Lower leg skin (tissue), 4 donors: ENCODE measurements around the gene ERGIC3. TPM values are rescaled to one million over a fixed set of nuclear protein-coding genes. Genes with fewer than 3 reads are reported as not detected.

ENCODE experiments used
- DNase-seq, 2 donors: peaks; one replicate each; pipeline ENCODE4 v3.0.0-alpha.2; 2019; ENCODE audit warnings: low spot score in 2 of 2
- H3K4me3 ChIP-seq: fragments of 200-600 bp; sonication (generic); 2 replicates; pipeline ENCODE4 v1.5.1; 2017; ENCODE audit warnings: mild to moderate bottlenecking, low read depth; ENCODE audit not compliant: poor library complexity, severe bottlenecking
- POLR2A ChIP-seq, 2 donors: fragments of 450-650 bp; IDR thresholded peaks; one replicate each; pipeline ENCODE4 v1.6.1; 2016 to 2017; ENCODE audit warnings: antibody characterized with exemption in 2 of 2, mild to moderate bottlenecking in 1 of 2, moderate library complexity in 1 of 2
- WGBS, 2 donors: methylation state at CpG; one replicate each; pipeline ENCODE4 v1.1.5; 2018; 5-methylcytosine and 5-hydroxymethylcytosine counted together
- intact Hi-C: fragments of 100-400 bp; cut with DNase I; formaldehyde crosslinking; loops from one replicate; pipeline ENCODE4 v1.15.0; 2023; ENCODE audit warnings: low total_unique reads
- total RNA-seq, 4 donors: library from RNA; depleted of rRNA; stranded (reverse); fragments of >200 nt; gene quantifications; one replicate each; pipeline ENCODE4 v1.1.0, GENCODE V29; 2016
- TF ChIP-seq, protein P1 (sequence below), 3 donors: fragments of 450-650 bp; IDR thresholded peaks; one replicate each; pipeline ENCODE4 v1.5.1; 2016; ENCODE audit warnings: antibody characterized with exemption in 3 of 3, mild to moderate bottlenecking in 3 of 3, moderate library complexity in 2 of 3

Gene ERGIC3
- total RNA-seq, 4 donors from 2014 or later = 148 to 222 (median 201) TPM

DNA sequence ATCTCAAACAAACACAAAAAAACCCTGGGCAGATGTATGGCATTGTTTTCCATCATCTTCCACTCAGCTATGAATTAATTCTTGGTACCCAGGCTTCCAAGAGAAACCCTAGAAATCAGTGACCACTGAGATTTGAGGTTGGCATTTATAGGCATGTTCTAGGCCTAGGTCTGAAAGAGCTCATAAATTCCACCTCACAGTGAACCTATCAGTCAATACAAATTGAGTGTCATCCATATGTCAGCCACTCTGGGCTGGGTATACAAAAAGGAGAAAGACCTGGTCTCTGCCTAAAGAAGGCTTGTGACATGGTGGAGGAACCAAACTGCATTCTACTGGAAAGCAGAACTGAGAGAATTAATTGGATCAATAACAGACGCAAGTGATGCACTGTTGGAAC, 42.6 kb upstream of the ERGIC3 start:
- intact Hi-C loops = no loop called here
- TF ChIP-seq, protein P1, sequence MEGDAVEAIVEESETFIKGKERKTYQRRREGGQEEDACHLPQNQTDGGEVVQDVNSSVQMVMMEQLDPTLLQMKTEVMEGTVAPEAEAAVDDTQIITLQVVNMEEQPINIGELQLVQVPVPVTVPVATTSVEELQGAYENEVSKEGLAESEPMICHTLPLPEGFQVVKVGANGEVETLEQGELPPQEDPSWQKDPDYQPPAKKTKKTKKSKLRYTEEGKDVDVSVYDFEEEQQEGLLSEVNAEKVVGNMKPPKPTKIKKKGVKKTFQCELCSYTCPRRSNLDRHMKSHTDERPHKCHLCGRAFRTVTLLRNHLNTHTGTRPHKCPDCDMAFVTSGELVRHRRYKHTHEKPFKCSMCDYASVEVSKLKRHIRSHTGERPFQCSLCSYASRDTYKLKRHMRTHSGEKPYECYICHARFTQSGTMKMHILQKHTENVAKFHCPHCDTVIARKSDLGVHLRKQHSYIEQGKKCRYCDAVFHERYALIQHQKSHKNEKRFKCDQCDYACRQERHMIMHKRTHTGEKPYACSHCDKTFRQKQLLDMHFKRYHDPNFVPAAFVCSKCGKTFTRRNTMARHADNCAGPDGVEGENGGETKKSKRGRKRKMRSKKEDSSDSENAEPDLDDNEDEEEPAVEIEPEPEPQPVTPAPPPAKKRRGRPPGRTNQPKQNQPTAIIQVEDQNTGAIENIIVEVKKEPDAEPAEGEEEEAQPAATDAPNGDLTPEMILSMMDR (IDR thresholded peaks at IDR 0.05) = no peak
- no peak for TF ChIP-seq POLR2A (IDR thresholded peaks at IDR 0.05)
- H3K4me3 ChIP-seq = no peak overlapping the region
- 83 to 88% methylated on average over 1 of the region's 1 CpG for WGBS, 2 donors
- no peak for DNase-seq

DNA sequence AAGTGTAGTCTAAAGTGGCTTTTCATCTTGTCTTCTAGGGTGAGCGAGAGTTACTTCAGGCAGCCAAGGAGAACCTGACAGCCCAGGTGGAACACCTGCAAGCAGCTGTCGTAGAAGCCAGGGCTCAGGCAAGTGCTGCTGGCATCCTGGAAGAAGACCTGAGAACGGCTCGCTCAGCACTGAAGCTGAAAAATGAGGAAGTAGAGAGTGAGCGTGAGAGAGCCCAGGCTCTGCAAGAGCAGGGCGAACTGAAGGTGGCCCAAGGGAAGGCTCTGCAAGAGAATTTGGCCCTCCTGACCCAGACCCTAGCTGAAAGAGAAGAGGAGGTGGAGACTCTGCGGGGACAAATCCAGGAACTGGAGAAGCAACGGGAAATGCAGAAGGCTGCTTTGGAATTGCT, 39.5 kb upstream of the ERGIC3 start:
- 76 to 80% methylated on average over 8 of the region's 8 CpGs for WGBS, 2 donors
- TF ChIP-seq, protein P1 (IDR thresholded peaks at IDR 0.05) = no peak
- no peak for TF ChIP-seq POLR2A (IDR thresholded peaks at IDR 0.05)
- no peak for DNase-seq
- no peak overlapping the region for H3K4me3 ChIP-seq
- intact Hi-C loops = no loop called here

DNA sequence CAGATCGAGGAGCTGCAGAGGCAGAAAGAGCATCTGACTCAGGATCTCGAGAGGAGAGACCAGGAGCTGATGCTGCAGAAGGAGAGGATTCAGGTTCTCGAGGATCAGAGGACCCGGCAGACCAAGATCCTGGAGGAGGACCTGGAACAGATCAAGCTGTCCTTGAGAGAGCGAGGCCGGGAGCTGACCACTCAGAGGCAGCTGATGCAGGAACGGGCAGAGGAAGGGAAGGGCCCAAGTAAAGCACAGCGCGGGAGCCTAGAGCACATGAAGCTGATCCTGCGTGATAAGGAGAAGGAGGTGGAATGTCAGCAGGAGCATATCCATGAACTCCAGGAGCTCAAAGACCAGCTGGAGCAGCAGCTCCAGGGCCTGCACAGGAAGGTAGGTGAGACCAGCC, 38.6 kb upstream of the ERGIC3 start:
- no peak for TF ChIP-seq POLR2A (IDR thresholded peaks at IDR 0.05)
- TF ChIP-seq, protein P1 (IDR thresholded peaks at IDR 0.05) = no peak
- DNase-seq = no peak
- intact Hi-C loops = no loop called here
- 93 to 94% methylated on average over 10 of the region's 10 CpGs for WGBS, 2 donors
- H3K4me3 ChIP-seq = no peak overlapping the region

DNA sequence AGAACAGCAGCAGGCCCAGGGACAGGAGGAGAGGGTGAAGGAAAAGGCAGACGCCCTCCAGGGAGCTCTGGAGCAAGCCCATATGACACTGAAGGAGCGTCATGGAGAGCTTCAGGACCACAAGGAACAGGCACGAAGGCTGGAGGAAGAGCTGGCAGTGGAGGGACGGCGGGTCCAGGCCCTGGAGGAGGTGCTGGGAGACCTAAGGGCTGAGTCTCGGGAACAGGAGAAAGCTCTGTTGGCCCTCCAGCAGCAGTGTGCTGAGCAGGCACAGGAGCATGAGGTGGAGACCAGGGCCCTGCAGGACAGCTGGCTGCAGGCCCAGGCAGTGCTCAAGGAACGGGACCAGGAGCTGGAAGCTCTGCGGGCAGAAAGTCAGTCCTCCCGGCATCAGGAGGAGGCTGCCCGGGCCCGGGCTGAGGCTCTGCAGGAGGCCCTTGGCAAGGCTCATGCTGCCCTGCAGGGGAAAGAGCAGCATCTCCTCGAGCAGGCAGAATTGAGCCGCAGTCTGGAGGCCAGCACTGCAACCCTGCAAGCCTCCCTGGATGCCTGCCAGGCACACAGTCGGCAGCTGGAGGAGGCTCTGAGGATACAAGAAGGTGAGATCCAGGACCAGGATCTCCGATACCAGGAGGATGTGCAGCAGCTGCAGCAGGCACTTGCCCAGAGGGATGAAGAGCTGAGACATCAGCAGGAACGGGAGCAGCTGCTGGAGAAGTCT, 37.9 kb upstream of the ERGIC3 start:
- no peak overlapping the region for H3K4me3 ChIP-seq
- TF ChIP-seq POLR2A (IDR thresholded peaks at IDR 0.05) = no peak
- TF ChIP-seq, protein P1 (IDR thresholded peaks at IDR 0.05) = no peak
- intact Hi-C loops = no loop called here
- no peak for DNase-seq
- 83 to 86% methylated on average over 15 to 16 of the region's 16 CpGs for WGBS, 2 donors

DNA sequence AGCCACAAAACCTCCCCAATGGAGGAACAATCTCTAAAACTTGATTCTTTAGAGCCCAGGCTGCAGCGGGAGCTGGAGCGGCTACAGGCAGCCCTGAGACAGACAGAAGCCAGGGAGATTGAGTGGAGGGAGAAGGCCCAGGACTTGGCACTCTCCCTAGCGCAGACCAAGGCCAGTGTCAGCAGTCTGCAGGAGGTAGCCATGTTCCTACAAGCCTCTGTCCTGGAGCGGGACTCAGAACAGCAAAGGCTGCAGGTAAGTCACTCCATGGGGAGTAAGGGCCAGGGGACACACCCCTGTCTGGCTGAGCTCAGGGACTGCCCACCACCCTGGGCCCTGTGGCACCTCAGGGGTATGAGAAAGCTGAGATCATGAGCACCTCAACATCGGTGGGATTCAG, 37.1 kb upstream of the ERGIC3 start:
- DNase-seq = no peak
- no peak for TF ChIP-seq POLR2A (IDR thresholded peaks at IDR 0.05)
- TF ChIP-seq, protein P1 (IDR thresholded peaks at IDR 0.05) = no peak
- WGBS, 2 donors = 100% methylated on average over 5 of the region's 5 CpGs
- H3K4me3 ChIP-seq = no peak overlapping the region
- intact Hi-C loops = no loop called here

DNA sequence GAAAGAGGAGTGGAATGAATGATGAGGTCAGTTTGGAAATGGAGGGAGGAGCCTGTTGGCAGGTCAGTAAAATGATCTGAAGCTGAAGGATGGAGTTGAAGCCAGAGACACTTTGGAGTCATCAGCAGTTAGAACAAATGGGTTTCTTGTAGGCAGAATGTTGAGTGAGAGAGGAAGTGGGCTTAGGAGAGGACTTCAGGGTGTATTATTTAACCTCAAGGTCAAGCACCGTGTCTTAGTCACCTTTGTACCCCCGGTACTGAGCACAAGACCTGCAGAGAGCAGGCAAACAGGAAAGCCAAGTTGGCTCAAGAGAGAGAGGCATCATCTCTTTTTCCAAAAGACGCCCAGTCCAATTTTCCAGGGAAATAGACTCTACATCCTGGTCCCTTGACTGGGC, 35.7 kb upstream of the ERGIC3 start:
- DNase-seq = no peak
- intact Hi-C loops = no loop called here
- TF ChIP-seq, protein P1 (IDR thresholded peaks at IDR 0.05) = no peak

More for the DNA sequence above, 35.7 kb upstream of the ERGIC3 start:
- 85 to 93% methylated on average over 3 of the region's 3 CpGs for WGBS, 2 donors
- H3K4me3 ChIP-seq = no peak overlapping the region
